Astrocyte of the spinal cord (primary cell): ENCODE results near the gene NDUFA13.

Experiments
- DNase-seq: peaks from one replicate; pipeline ENCODE4 v3.0.0; 2011; ENCODE audit warnings: low read depth, low spot score
- H3K4me3 ChIP-seq: 2 replicates; pipeline ENCODE4 v1.5.1; 2011; ENCODE audit warnings: low read depth, mild to moderate bottlenecking, low read length, moderate library complexity
- in situ Hi-C: cut with HindIII; loops from 2 replicates; pipeline ENCODE4 v1.10.0; 2017; ENCODE audit warnings: low sequenced_read_pairs
- TF ChIP-seq, protein P1 (sequence below): IDR thresholded peaks from 2 replicates; pipeline ENCODE4 v1.5.1; 2012; ENCODE audit warnings: low read depth, mild to moderate bottlenecking, low read length, inconsistent platforms

The NDUFA13 gene

DNA sequence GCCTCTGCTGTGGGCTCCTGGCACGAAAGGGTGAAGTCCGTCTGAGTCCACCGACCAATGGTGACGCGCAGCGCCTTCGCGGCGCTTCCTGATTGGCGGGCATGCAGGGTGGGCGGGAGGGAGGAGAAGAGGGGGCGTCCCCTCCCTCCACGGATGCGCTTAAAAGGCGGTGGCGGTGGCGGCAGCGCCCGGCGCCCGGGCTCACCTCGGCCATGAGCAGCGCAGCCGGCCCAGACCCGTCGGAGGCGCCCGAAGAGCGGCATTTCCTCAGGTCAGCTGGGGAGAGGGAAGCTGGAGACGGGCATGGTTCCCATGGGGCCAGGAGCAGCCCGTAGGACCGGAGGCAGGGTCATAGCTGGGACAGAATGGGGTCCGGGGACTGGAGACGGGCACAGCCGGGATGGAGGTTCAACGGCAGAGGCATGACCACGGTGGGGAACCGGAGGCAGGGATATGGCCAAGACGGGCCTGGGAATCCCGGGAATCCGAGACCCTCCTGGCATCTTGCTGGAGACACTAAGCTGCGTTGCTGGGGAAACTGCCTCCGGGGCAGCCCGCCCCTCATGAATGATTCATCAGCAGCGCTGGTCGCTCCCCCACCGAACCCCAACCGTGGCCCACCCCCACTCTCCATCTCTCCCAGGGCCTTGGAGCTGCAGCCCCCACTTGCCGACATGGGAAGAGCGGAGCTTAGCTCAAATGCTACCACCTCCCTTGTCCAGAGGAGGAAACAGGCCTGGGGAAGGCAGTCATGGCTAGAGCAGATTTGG is 12.9 kb downstream of the NDUFA13 start, which contains the start of gene YJEFN3:
Gene YJEFN3 (plus strand): TSS at position 191 of the 770 bp plus-strand sequence. CDS start 22 bp downstream, at position 213.
- in situ Hi-C loops = no loop called here
- TF ChIP-seq, protein P1, sequence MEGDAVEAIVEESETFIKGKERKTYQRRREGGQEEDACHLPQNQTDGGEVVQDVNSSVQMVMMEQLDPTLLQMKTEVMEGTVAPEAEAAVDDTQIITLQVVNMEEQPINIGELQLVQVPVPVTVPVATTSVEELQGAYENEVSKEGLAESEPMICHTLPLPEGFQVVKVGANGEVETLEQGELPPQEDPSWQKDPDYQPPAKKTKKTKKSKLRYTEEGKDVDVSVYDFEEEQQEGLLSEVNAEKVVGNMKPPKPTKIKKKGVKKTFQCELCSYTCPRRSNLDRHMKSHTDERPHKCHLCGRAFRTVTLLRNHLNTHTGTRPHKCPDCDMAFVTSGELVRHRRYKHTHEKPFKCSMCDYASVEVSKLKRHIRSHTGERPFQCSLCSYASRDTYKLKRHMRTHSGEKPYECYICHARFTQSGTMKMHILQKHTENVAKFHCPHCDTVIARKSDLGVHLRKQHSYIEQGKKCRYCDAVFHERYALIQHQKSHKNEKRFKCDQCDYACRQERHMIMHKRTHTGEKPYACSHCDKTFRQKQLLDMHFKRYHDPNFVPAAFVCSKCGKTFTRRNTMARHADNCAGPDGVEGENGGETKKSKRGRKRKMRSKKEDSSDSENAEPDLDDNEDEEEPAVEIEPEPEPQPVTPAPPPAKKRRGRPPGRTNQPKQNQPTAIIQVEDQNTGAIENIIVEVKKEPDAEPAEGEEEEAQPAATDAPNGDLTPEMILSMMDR = no peak
- H3K4me3 ChIP-seq = no peak within 1 kb of the TSS
- DNase-seq = peak; percentile 44

DNA sequence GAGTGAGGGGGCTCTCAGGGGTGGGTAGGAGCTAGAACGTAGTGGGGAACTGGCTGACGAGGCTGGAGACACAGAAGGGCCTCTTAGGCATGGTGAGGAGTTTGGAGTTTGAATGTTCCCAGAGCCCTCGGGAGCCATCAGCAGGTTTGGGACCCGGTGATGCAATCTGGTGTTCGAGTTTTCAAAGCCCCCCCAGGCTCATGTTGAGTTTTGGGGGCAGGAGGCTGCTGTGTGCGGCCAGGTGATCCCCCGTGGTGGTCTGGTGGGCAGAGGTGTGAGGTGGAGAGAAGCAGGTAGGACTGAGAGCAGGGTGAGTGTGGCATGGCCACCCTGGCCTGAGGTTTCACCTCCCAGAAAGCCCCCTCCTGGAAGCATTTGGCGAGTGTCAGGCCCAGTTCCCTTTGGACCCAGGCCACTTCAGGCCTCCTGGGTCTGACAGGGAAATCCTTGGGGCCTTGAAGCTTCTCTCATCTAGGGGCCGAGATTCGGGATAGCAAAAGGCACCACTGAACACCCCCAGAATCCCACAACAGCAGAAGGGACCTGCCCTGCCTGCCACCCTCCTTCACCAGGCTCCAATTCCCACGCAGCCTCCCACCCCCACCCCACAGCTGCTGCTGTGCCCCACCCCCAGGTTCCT is 13.9 kb downstream of the NDUFA13 start:
- in situ Hi-C loops = no loop called here
- H3K4me3 ChIP-seq = no peak overlapping the region
- TF ChIP-seq, protein P1 = no peak
- DNase-seq = no peak

DNA sequence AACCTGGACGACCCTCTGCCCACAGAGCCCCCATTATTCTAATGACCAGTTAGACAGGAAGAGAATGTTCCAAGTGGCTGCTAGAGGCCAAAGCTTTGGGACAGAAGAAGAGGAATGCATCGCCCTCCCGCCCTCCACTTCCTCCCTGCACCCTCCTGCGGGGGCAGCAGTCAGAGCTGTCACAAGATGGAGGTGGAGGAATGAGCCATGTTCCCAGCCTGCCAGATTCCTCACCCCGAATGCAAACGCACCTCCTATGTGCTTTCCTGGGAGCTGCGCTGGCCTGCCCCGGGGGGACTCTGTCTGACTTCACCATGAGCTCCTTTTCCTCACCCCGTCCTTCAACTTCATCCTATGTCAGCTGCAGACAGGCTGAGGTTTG is 14.4 kb downstream of the NDUFA13 start:
- TF ChIP-seq, protein P1 = no peak
- no peak overlapping the region for H3K4me3 ChIP-seq
- in situ Hi-C loops = no loop called here
- DNase-seq = no peak

DNA sequence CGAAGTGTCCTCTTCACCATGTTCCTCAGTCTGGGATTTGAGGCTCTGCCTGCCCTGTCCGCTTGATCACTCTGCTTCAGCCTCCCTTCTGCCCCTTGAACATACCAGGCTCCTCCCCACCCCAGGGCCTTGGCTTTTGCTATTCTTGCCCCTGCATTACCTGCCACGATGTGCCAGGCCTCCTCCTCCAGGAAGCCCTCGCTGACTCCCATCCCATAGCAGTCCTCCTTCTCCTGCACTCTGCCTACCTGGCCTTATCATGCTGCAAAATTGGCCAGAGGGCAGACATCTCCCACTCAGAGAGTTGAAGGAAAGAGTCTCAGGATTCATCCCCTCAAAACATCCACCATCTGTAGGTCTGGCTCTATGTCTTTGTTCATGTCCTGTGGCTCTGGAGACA is 14.9 kb downstream of the NDUFA13 start:
- no peak for DNase-seq
- H3K4me3 ChIP-seq = no peak overlapping the region
- in situ Hi-C loops = no loop called here
- TF ChIP-seq, protein P1 = no peak

DNA sequence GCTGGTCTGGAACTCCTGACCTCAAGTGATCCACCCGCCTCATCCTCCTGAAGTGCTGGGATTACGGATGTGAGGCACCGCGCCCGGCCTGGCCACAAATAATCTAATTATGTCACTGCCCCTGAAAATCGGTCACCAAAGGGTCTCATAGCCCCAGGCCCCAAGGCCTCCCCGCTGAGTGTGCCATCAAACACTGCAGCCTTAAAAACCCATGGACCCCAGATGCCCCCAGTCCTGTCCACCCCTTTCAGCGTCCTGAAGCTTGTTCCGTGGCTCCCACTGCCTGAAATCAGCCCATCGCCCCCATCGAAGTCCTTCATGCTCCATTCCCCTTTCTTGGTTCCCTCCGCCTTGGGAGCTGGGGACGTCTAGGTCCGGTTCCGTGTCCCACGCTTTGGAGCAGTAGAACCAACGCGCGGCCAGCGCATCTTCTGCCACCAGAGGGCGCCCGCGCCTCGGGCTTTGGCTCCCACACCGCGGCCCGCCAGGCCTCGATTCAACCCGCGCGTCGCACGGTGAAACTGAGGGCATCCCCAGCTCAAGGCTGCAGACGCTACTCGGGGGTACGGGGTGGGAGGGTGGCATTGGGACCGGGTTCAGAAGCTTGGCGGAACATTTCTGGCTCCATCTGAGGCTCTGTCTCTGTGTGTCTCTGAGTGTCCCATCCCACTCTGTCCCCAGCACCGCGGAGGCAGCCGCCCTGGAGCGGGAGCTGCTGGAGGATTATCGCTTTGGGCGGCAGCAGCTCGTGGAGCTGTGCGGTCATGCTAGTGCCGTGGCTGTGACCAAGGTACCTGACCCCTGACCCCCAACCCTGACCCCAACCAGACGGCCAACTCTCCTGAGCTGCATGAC is 16.2 kb downstream of the NDUFA13 start:
- no peak overlapping the region for H3K4me3 ChIP-seq
- DNase-seq = peak; percentile 46
- TF ChIP-seq, protein P1 = peak; percentile 98
- in situ Hi-C loops = no loop called here
